HG03457 (cell line): ENCODE measurements around the gene AMELY.
"Not testable (repeated sequence)": the region's sequence is repeated elsewhere in the genome, so short reads cannot be mapped to it uniquely, and the experiment has no call there.

Experiments used
- ATAC-seq: cut with Tn5 transposase; IDR thresholded peaks from one replicate; pipeline ENCODE4 v1.9.1; 2021; ENCODE audit warnings: moderate number of reproducible peaks; ENCODE audit not compliant: unreplicated experiment

The AMELY gene

GRCh38 chrY:6911253-6911881 is at the start of gene AMELY:
AMELY (minus strand) TSS chrY:6911752; CDS start chrY:6872608, 39,144 bp downstream.
- ATAC-seq: no peak

- ATAC-seq: no peak
Observed at GRCh38 chrY:6949947-6950346, 38.4 kb upstream of the AMELY start.

GRCh38 chrY:6948378-6948777 is 36.8 kb upstream of the AMELY start:
- ATAC-seq: no peak

GRCh38 chrY:6947695-6948094 is 36.1 kb upstream of the AMELY start:
- no peak for ATAC-seq

- ATAC-seq: no peak
Observed at GRCh38 chrY:6935497-6935896, 23.9 kb upstream of the AMELY start.

- no peak for ATAC-seq
Observed at GRCh38 chrY:6931779-6932396, 20.3 kb upstream of the AMELY start.

- no peak for ATAC-seq
Observed at GRCh38 chrY:6929237-6929636, 17.7 kb upstream of the AMELY start.

GRCh38 chrY:6928265-6928664 is 16.7 kb upstream of the AMELY start:
- ATAC-seq: no peak

GRCh38 chrY:6921061-6921460 is 9.5 kb upstream of the AMELY start:
- ATAC-seq: no peak

- no peak for ATAC-seq
Observed at GRCh38 chrY:6913362-6913761, 1.8 kb upstream of the AMELY start.

GRCh38 chrY:6910372-6911252 is 940 bp downstream of the AMELY start, which contains the start of gene TBL1Y:
TBL1Y (plus strand) TSS chrY:6910697; CDS start chrY:7025085, 114,388 bp downstream.
- no peak for ATAC-seq

- ATAC-seq: no peak
Observed at GRCh38 chrY:6909856-6910255, 1.7 kb downstream of the AMELY start.

GRCh38 chrY:6909118-6909521 is 2.4 kb downstream of the AMELY start:
- ATAC-seq: no peak

- not testable (repeated sequence) for ATAC-seq
Observed at GRCh38 chrY:6908021-6908420, 3.5 kb downstream of the AMELY start.

- ATAC-seq: no peak
Observed at GRCh38 chrY:6907591-6907990, 4.0 kb downstream of the AMELY start.

GRCh38 chrY:6902116-6902515 is 9.4 kb downstream of the AMELY start:
- ATAC-seq: not testable (repeated sequence)

GRCh38 chrY:6895236-6895635 is 16.3 kb downstream of the AMELY start:
- ATAC-seq: no peak

GRCh38 chrY:6894496-6894895 is 17.1 kb downstream of the AMELY start:
- no peak for ATAC-seq

GRCh38 chrY:6849384-6849783 is 62.2 kb downstream of the AMELY start:
- ATAC-seq: no peak

GRCh38 chrY:6842650-6843049 is 68.9 kb downstream of the AMELY start:
- not testable (repeated sequence) for ATAC-seq
